ENCODE measurements around the gene CALM1. TPM values are rescaled to one million over a fixed set of nuclear protein-coding genes. Genes with fewer than 3 reads are reported as not detected.

The CALM1 gene
- total and polyA plus RNA-seq, 8 donors: 213 to 1,126 (median 356) TPM

GRCh38 chr14:90423166-90423565 is 26.3 kb downstream of the CALM1 start:
- intact Hi-C loops (cut with DNase I; ENCODE audit: low total_unique reads): no loop called here
- Histone ChIP-seq H3K9me3 (no peaks in the 10 kb centered on the region), H3K36me3 (no peaks in the 10 kb centered on the region), H3K4me3 (no peak overlapping the region), H3K27me3 (no peaks in the 10 kb centered on the region), H3K4me1 (peaks cover 0 to 17% (median 12%) of the 10 kb centered on the region in 4 donors), H3K27ac (no peak overlapping the region)
- no peak for DNase-seq
- TF ChIP-seq EP300 (IDR thresholded peaks at IDR 0.05): no peak
- no peak for TF ChIP-seq CTCF (IDR thresholded peaks at IDR 0.05)
- TF ChIP-seq POLR2AphosphoS5 (IDR thresholded peaks at IDR 0.05): no peak
- TF ChIP-seq POLR2A (IDR thresholded peaks at IDR 0.05): no peak
- 87 to 95% (median 92%) methylated on average over 8 to 13 of the region's 13 CpGs for WGBS, 5 donors

- 87 to 94% (median 93%) methylated on average over 4 to 6 of the region's 6 CpGs for WGBS, 5 donors
- intact Hi-C loops (cut with DNase I; ENCODE audit: low total_unique reads): no loop called here
- no peak overlapping the region for H3K27ac ChIP-seq
- H3K36me3 ChIP-seq: no peaks in the 10 kb centered on the region
- DNase-seq: no peak
- peaks cover 0 to 16% (median 8%) of the 10 kb centered on the region in 4 donors for H3K4me1 ChIP-seq
- H3K9me3 ChIP-seq: no peaks in the 10 kb centered on the region
- H3K4me3 ChIP-seq: no peak overlapping the region
- no peaks in the 10 kb centered on the region for H3K27me3 ChIP-seq
- TF ChIP-seq CTCF (IDR thresholded peaks at IDR 0.05): no peak
- TF ChIP-seq POLR2A (IDR thresholded peaks at IDR 0.05): no peak
- TF ChIP-seq EP300 (IDR thresholded peaks at IDR 0.05): no peak
Measured at GRCh38 chr14:90424075-90424474, 27.2 kb downstream of the CALM1 start.

GRCh38 chr14:90424686-90425372 is 28.0 kb downstream of the CALM1 start:
- Histone ChIP-seq H3K4me1 (peaks cover 0 to 9% (median 3%) of the 10 kb centered on the region in 4 donors), H3K9me3 (no peaks in the 10 kb centered on the region), H3K27ac (no peak overlapping the region), H3K27me3 (no peaks in the 10 kb centered on the region), H3K4me3 (no peak overlapping the region), H3K36me3 (no peaks in the 10 kb centered on the region)
- 74 to 83% (median 81%) methylated on average over 17 of the region's 17 CpGs for WGBS, 5 donors
- intact Hi-C loops (cut with DNase I; ENCODE audit: low total_unique reads): no loop called here
- no peak for DNase-seq
- no peak for TF ChIP-seq EP300 (IDR thresholded peaks at IDR 0.05)
- TF ChIP-seq POLR2A (IDR thresholded peaks at IDR 0.05): no peak
- TF ChIP-seq POLR2AphosphoS5 (IDR thresholded peaks at IDR 0.05): no peak
- no peak for TF ChIP-seq CTCF (IDR thresholded peaks at IDR 0.05)

- H3K27me3 ChIP-seq: no peaks in the 10 kb centered on the region
- no peaks in the 10 kb centered on the region for H3K36me3 ChIP-seq
- H3K27ac ChIP-seq: no peak overlapping the region
- peaks cover 0 to 9% (median 3%) of the 10 kb centered on the region in 4 donors for H3K4me1 ChIP-seq
- H3K4me3 ChIP-seq: no peak overlapping the region
- TF ChIP-seq EP300 (IDR thresholded peaks at IDR 0.05) (no peak), CTCF (IDR thresholded peaks at IDR 0.05) (no peak), POLR2A (IDR thresholded peaks at IDR 0.05) (no peak), POLR2AphosphoS5 (IDR thresholded peaks at IDR 0.05) (no peak)
- H3K9me3 ChIP-seq: no peaks in the 10 kb centered on the region
- WGBS, 5 donors: 87 to 93% (median 93%) methylated on average over 9 of the region's 9 CpGs
- intact Hi-C loops (cut with DNase I; ENCODE audit: low total_unique reads): no loop called here
- DNase-seq: no peak
Measured at GRCh38 chr14:90425373-90425879, 28.6 kb downstream of the CALM1 start.
